ENCODE measurements around the gene IQCH. TPM values are rescaled to one million over a fixed set of nuclear protein-coding genes. Genes with fewer than 3 reads are reported as not detected.

The IQCH gene
- total RNA-seq, 2 donors from 2014 or later: 0.93 to 2.2 TPM

DNA sequence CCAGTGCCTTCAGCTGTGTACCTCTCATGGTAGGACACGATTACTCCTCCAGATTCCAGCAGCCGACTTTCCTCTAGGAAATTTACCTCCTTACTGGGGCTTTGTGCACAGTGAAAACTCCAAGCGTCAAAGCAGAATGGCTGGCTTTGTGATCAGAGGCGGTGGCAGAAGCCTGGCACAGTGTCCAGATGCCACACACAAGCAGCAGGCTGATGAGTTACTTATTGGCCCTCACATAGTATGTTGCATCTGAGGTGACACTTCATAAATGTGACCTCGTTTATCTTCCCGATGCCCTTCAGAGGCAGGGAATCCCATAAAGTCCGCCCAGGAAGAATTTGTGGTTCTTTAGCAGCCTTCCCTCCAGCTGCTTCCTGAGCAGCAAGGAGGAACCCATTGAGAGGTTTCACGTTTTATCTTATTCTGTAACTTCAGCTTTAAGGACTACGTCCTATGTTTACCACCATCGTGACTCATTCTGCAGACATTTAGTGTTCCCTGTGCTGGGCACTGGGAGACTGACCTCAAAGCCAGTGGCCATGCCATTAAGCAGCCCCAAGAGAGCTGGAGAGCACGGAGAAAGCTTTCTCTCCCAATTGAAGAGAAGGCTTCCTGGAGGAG is 159.3 kb downstream of the IQCH start:
- no peaks in the 10 kb centered on the region for H3K4me1 ChIP-seq
- no peak for DNase-seq
- H3K9me3 ChIP-seq: no peaks in the 10 kb centered on the region
- no peak overlapping the region for H3K27ac ChIP-seq
- TF ChIP-seq, protein P1, sequence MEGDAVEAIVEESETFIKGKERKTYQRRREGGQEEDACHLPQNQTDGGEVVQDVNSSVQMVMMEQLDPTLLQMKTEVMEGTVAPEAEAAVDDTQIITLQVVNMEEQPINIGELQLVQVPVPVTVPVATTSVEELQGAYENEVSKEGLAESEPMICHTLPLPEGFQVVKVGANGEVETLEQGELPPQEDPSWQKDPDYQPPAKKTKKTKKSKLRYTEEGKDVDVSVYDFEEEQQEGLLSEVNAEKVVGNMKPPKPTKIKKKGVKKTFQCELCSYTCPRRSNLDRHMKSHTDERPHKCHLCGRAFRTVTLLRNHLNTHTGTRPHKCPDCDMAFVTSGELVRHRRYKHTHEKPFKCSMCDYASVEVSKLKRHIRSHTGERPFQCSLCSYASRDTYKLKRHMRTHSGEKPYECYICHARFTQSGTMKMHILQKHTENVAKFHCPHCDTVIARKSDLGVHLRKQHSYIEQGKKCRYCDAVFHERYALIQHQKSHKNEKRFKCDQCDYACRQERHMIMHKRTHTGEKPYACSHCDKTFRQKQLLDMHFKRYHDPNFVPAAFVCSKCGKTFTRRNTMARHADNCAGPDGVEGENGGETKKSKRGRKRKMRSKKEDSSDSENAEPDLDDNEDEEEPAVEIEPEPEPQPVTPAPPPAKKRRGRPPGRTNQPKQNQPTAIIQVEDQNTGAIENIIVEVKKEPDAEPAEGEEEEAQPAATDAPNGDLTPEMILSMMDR (IDR thresholded peaks at IDR 0.05): no peak
- intact Hi-C loops (cut with DNase I): no loop called here
- H3K36me3 ChIP-seq: no peaks in the 10 kb centered on the region
- H3K4me3 ChIP-seq: no peak overlapping the region
- H3K27me3 ChIP-seq: no peaks in the 10 kb centered on the region
- H3K9ac ChIP-seq (ENCODE audit: low read depth in 2 of 2, low read length in 2 of 2): no peak overlapping the region

DNA sequence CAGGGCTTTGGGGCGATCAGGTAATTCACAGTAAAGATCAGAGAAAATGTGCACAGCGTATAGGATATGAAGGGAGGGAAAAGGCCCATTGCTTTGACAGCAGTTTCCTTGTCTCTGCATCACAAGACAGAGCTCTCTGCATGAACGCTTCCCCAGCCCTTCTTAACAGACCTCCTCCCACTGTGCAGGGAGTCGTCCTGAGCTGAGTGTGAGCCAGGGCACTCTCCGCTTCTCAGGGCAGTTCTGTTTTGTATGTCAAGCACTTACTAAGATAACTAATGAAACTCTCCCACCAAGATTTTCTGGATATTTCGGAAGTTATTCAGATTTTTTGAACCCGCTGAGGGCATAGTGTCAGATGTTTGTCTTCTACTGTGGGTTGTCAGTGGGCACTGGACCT is 160.6 kb downstream of the IQCH start:
- Histone ChIP-seq H3K27me3 (no peaks in the 10 kb centered on the region), H3K4me3 (no peak overlapping the region), H3K9ac (ENCODE audit: low read depth in 2 of 2, low read length in 2 of 2) (no peak overlapping the region), H3K4me1 (no peaks in the 10 kb centered on the region), H3K27ac (no peak overlapping the region), H3K36me3 (no peaks in the 10 kb centered on the region), H3K9me3 (no peaks in the 10 kb centered on the region)
- TF ChIP-seq, protein P1 (IDR thresholded peaks at IDR 0.05): no peak
- no peak for DNase-seq
- intact Hi-C loops (cut with DNase I): no loop called here

DNA sequence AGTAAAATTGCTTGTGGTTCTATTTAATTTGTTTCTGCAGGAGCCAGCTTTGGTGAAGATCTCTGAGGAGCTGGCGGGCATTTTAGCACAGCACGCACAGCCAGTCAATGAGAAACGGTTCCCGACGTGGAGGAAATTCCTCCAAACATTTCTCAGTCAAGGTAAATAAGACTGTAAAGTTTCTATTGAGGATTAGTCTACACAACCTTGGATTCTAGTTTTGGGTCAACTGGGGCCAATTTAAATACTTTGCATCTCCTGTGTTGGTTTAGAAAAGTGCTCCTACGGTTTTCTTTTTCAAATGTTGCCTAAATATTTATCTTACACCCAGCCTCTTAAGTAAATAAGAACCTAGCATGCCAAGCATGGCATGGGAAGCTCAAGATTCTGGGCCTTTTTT is 162.3 kb downstream of the IQCH start:
- Histone ChIP-seq H3K4me1 (no peaks in the 10 kb centered on the region), H3K27ac (no peak overlapping the region), H3K4me3 (no peak overlapping the region), H3K36me3 (no peaks in the 10 kb centered on the region), H3K27me3 (no peaks in the 10 kb centered on the region), H3K9ac (ENCODE audit: low read depth in 2 of 2, low read length in 2 of 2) (no peak overlapping the region), H3K9me3 (no peaks in the 10 kb centered on the region)
- TF ChIP-seq, protein P1 (IDR thresholded peaks at IDR 0.05): no peak
- no peak for DNase-seq
- intact Hi-C loops (cut with DNase I): no loop called here

DNA sequence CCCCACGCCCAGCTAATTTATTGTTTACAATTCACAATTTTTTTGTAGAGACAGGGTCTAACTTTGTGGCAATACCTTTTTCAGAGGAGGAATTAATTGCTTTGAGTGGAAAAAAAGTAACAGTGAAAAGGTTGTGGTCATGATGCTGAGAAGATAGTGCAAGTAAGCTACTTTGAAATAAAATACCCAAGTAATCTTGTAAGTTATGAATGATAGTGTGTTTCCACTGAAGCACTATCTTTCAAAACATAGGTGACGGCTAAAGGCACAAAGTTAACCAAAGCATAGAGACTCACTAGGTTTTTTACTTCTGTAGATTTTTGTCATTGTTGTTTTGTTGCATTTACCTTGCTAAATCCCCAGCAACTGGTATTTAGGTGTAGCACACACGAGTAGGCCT is 165.1 kb downstream of the IQCH start:
- H3K27me3 ChIP-seq: no peaks in the 10 kb centered on the region
- H3K36me3 ChIP-seq: no peaks in the 10 kb centered on the region
- no peaks in the 10 kb centered on the region for H3K4me1 ChIP-seq
- H3K9ac ChIP-seq (ENCODE audit: low read depth in 2 of 2, low read length in 2 of 2): no peak overlapping the region
- H3K27ac ChIP-seq: no peak overlapping the region
- no peak for DNase-seq
- H3K4me3 ChIP-seq: no peak overlapping the region
- TF ChIP-seq, protein P1 (IDR thresholded peaks at IDR 0.05): no peak
- H3K9me3 ChIP-seq: no peaks in the 10 kb centered on the region
- intact Hi-C loops (cut with DNase I): no loop called here

DNA sequence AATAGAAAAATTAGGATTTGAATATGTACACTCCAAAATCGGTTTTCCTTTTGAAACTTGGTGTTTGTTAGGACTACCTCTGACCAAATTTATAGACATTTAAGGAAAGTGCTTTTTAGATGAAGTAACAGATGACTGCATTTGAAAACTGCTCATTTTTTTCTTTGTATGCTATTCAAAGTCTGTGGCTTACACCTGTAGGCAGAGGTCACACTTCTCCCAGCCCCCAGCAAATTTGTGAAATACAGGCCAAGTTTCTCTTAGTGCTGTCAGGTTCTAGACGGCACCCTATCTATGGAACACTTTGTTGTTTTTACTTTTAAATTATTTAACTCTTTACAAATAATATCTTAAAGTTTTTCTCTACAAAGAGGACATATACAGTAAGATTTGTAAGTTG is 165.6 kb downstream of the IQCH start:
- intact Hi-C loops (cut with DNase I): no loop called here
- no peak for DNase-seq
- TF ChIP-seq, protein P1 (IDR thresholded peaks at IDR 0.05): no peak

More for the DNA sequence above, 165.6 kb downstream of the IQCH start:
- no peak overlapping the region for H3K9ac ChIP-seq (ENCODE audit: low read depth in 2 of 2, low read length in 2 of 2)
- no peaks in the 10 kb centered on the region for H3K27me3 ChIP-seq
- no peak overlapping the region for H3K27ac ChIP-seq
- H3K4me3 ChIP-seq: no peak overlapping the region
- H3K36me3 ChIP-seq: no peaks in the 10 kb centered on the region
- no peaks in the 10 kb centered on the region for H3K9me3 ChIP-seq
- no peaks in the 10 kb centered on the region for H3K4me1 ChIP-seq

Data from colonic mucosa (tissue), 4 donors.